ENCODE results near the gene CCDC61.

Gene CCDC61

DNA sequence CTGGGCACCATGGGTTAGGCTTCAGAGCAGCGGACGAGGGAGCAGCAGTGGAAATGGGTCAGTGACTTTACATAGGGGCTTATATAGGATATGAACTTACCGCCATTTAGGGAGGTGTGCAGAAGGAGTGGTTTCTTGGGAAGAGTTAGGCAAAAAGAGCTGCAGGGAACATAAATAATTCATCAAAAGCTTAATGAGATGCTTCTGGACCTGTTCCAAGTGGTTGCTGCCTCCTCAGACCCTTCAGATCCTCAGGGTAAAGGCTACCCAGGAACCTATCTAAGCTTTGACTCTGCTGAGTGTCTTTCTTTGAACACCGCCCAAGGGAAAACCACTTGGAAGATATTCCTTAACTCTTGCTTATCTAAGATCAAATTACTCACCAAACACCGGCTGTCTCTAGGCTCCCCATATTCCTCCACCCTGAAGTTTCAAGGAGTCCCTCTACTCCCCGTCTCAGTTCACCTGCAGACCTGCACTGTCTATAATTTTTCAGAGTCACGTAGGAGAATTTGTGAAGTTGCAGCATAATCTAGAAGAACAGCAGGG is 45.8 kb downstream of the CCDC61 start, which contains the start of gene IGFL4:
Gene IGFL4, minus strand, starts transcription at position 51 of the 549 bp plus-strand sequence. Its CDS starts 40 bp downstream, at position 11.
- DNase-seq (ENCODE audit: low read depth) = no peak

DNA sequence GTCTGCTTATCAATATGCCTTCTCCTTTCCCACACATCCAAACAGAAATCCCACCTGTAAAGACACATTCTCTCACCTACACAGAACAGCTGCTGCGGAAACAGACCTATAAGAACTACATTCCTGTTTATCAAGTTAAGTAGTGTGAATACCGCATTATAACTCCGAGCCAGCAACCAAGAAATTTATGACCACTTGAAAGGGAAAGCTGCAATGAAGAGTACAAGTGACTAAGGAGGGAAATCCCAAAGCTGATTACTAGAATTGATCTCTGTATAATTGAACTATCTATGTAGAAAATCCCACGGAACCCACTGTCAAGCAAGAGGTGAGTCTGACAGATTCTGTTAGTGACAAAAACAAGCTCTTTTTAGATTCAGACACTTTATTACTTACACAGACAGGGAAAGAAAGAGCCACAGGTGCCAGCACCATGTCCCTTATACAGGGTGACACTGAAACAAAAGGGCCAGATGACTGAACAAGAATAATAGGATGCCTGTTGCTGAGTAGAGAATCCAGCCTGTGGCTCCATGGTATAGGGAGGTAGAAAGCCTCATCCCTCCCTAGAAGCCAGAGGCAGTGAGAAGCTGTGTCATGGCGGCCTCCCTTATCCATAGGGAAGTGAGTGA is 47.1 kb downstream of the CCDC61 start:
- no peak for DNase-seq (ENCODE audit: low read depth)

DNA sequence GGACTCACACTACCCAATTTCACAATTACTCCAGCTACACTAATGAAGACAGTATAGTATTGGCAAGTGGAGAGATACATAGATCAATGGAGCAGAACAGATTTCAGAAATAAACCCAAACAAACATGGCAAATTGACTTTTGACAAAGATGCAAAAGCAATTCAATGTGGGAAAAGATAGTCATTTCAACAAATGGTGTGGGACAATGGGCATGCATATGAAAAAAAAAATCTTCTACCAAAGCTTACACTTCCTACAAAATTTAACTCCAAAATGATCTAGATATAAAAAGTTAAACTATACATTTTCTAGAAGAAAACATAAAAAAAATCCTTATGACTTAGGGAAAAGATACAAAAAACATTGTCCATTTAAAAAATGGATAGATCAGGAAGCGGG is 48.3 kb downstream of the CCDC61 start:
- no peak for DNase-seq (ENCODE audit: low read depth)

DNA sequence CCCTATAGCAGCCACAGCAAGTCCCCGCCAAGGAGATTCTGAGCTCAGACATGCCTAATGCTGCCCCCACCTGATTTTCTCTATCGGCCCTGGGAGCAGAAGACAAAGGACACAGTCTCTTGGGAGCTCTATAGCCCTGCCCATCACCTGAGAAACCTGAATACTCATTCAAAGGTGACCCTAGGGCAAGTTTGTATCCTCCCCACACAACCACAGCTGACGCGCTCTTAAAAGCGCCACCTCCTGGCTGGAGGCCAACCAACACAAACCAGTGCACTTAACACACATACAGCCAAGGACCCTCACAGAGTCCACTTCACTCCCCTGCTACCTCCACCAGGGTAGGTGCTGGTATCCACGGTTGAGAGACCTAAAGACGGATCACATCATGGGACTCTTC is 54.3 kb downstream of the CCDC61 start:
- no peak for DNase-seq (ENCODE audit: low read depth)

DNA sequence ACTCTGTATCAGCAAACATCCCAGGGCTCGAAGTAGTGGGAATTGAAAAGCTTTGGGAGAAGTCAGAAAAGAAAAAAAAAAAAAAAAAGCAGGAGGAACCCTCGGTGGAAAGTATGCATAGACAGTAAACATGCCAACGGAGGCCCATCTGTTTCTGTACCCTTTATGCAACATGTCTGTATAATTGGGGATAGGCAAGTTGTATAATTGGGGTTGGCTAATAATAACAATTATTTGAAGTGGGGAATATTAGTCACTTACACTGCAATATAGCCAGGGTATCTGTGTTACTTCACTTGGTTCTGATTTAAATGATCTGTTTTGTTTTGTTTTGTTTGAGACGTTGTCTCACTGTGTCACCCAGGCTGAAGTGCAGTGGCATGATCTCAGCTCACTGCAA is 57.6 kb downstream of the CCDC61 start:
- DNase-seq (ENCODE audit: low read depth) = no peak

DNA sequence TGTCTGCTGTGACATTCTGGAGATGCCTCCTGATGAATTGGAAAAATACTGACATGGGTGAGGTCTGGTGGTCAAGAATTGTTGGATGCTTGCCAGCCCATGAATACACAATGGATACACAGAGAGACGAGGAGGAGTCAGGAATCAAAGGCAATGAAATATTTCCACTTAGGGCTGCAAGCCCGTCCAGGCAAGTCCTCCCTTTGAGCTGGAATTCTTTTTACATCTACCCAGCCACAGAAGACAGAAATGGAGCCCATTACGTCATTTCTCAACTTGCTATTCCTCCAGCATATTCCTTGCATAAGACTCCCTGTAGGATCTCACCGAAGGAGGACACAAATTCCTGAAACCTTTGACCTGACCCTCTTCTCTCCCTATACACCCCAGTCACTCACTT is 61.3 kb downstream of the CCDC61 start:
- no peak for DNase-seq (ENCODE audit: low read depth)

DNA sequence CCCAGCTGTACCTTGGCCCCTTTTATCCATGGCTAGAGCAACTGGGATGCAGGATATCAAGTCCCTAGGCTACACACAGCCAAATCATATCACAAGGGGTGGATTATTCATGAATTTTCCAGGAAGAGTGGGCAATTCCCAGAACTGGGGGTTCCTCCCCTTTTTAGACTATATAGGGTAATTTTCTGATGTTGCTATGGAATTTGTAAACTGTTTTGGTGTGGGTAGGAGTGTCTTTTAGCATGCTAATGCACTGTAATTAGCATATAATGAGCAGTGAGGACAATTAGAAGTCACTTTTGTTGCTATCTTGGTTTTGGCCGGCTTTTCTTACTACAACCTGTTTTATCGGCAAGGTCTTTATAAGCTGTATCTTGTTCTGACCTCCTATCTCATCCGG is 63.5 kb downstream of the CCDC61 start:
- DNase-seq (ENCODE audit: low read depth) = no peak

DNA sequence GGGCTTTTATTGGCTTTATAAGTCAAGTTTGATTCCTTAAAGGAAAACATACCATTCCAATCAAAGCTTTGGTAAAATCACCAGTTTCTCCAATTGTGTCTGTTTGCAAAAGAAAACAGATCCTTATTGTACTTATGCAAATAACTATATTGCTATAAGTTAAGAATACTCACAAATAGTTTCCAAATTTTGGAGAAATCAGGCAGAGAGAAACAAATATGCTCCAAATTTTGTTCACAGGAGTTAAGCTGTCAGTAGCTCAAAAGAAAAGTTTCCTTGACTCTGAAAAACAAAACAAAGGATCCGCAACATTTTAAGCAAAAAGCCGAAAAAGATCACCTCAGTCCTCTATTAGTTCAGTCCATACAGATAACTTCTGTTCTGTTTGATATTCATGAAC is 64.7 kb downstream of the CCDC61 start:
- DNase-seq (ENCODE audit: low read depth) = no peak

DNA sequence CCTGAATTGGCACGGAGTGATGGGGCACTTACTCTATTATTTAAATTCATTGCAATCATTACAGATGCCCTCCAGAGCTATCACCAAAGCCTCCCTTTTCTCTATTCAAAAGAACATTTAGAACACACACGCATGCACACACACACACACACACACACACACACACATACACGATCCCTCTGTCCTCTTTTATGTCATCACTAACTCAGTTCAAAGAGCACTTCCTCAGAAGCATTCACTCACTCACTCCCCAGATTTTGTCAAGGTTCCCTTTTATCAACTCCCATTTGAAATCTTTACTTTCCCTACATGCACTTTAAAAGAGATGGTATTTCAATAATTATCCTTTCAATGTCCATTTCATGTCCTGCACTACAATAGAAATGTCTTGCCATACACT is 67.9 kb downstream of the CCDC61 start:
- DNase-seq (ENCODE audit: low read depth) = no peak

DNA sequence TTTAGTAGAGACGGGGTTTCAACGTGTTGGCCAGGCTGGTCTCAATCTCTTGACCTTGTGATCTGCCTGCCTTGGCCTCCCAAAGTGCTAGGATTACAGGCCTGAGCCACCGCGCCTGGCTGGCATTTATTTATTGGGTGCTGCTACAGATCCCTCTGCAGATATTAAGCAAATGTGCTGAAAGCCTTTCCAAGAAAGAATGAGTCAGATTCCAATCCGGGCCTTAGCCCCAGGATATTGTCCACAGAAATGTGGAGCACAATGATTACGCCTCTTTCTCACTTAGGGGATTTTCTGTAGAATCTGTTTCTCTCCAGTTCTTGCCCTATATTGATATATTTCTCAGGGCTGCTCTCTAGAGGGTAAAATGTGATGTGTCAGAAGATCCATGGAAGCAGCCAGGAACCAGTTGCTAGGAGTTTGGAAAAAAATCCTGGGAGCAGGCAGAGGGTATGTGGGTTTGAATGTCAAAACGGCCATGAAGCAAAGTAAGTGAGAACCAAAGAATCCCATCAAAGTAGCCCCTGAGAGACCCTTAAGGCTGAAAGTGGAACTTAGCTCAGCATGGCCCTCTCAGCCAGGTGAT is 70.3 kb downstream of the CCDC61 start:
- no peak for DNase-seq (ENCODE audit: low read depth)

DNA sequence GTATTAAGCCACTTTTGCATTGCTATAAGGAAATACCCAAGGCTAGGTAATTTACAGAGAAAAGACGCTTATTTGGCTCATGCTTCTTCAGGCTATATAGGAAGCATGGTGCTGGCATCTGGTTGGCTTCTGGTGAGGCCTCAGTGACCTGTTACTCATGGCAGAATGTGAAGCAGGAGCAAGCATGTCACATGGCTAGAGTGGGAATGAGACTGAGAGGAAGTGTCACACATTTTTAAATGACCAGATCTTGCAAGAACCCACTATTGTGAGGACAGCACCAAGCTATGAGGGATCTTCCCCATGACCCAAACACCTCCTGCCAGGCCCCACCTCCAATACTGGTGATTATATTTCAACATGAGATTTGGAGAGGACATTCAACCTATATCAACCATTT is 71.2 kb downstream of the CCDC61 start:
- no peak for DNase-seq (ENCODE audit: low read depth)

DNA sequence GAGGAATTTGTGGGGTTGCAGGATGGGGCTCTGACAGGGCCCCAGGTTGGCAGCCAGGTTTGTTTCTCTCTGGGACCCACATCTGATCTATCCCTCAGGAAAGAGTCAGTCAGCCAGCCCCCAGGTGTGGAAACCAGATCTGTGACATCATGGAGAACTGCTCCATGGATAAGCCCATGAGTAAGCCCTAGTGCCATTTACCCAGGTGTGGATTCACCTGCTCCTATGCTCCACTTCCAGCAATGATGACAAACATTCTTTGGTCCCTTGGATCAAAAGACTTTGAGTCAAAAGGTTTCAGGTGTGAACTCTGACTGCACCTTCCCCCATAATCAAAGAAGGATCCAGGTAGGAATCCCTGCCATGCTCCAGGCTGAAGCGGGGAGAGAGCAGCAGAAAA is 72.4 kb downstream of the CCDC61 start:
- DNase-seq (ENCODE audit: low read depth) = no peak

Data from stimulated activated CD8-positive, alpha-beta memory T cell treated with anti-CD3 and anti-CD28 coated beads, Interleukin-15, amount 100 ng/mL, for 24 hours (primary cell).